Astrocyte of the cerebellum (primary cell): ENCODE results near the gene CEP57.

Source experiments
- DNase-seq: peaks from one replicate; pipeline ENCODE4 v3.0.0-alpha.2; 2011; ENCODE audit warnings: low read depth
- H3K4me3 ChIP-seq: 2 replicates; pipeline ENCODE4 v1.5.1; 2011; ENCODE audit warnings: mild to moderate bottlenecking, low read depth, low read length, moderate library complexity
- CTCF ChIP-seq: IDR thresholded peaks from 2 replicates; pipeline ENCODE4 v1.5.1; 2012; ENCODE audit warnings: low read length, low read depth, moderate library complexity, mild to moderate bottlenecking; ENCODE audit errors: missing control alignments
- in situ Hi-C: cut with HindIII; loops from 2 replicates; pipeline ENCODE4 v1.10.0; 2017; ENCODE audit warnings: low sequenced_read_pairs

CEP57 gene

GRCh38 chr11:95793116-95793515, 2.8 kb downstream of the CEP57 start:
- no peak overlapping the region for H3K4me3 ChIP-seq
- DNase-seq = no peak
- TF ChIP-seq CTCF = no peak
- in situ Hi-C loops = no loop called here

GRCh38 chr11:95794086-95794485, 3.8 kb downstream of the CEP57 start:
- H3K4me3 ChIP-seq = no peak overlapping the region
- TF ChIP-seq CTCF = no peak
- in situ Hi-C loops = no loop called here
- no peak for DNase-seq

GRCh38 chr11:95795627-95796295, 5.5 kb downstream of the CEP57 start:
- no peak for TF ChIP-seq CTCF
- in situ Hi-C loops = no loop called here
- no peak overlapping the region for H3K4me3 ChIP-seq
- DNase-seq = no peak

- in situ Hi-C loops = no loop called here
- H3K4me3 ChIP-seq = no peak overlapping the region
- TF ChIP-seq CTCF = no peak
- no peak for DNase-seq
Observed at GRCh38 chr11:95796501-95796900, 6.2 kb downstream of the CEP57 start.

GRCh38 chr11:95799546-95799945, 9.2 kb downstream of the CEP57 start:
- in situ Hi-C loops = no loop called here
- TF ChIP-seq CTCF = no peak
- no peak overlapping the region for H3K4me3 ChIP-seq
- DNase-seq = no peak

- H3K4me3 ChIP-seq = no peak overlapping the region
- no peak for TF ChIP-seq CTCF
- in situ Hi-C loops = no loop called here
- DNase-seq = no peak
Observed at GRCh38 chr11:95800438-95800837, 10.1 kb downstream of the CEP57 start.

- in situ Hi-C loops = no loop called here
- no peak for TF ChIP-seq CTCF
- no peak overlapping the region for H3K4me3 ChIP-seq
- DNase-seq = no peak
Observed at GRCh38 chr11:95802806-95803205, 12.5 kb downstream of the CEP57 start.
